ENCODE measurements around the gene FAM221A. TPM values are rescaled to one million over a fixed set of nuclear protein-coding genes. Genes with fewer than 3 reads are reported as not detected.
A peak's percentile ranks its signal among the peaks of the same experiment; 100 is the strongest.

The FAM221A gene
- total RNA-seq, 1 donor from 2014 or later, result 2.2 TPM

DNA sequence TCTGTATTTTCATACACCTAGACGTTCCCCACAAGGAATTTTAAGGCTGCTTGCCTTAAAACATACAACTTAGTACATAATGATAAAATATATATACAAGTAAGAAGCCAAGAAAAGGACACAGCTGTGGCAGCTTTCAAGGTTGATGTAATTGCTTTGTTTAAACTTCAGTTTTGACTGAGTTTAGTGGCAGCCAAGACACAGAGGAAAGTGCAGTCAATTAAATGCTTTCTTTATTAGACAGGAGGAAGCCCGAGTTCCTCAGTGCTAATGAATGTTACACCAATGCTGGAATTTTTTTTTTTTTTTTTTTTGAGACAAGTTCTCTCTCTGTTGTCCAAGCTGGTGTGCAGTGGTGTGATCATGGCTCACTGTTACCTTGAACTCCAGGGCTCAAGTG, 18.8 kb downstream of the FAM221A start:
- DNase-seq (ENCODE audit: low spot score), result no peak
- TF ChIP-seq, protein P1, sequence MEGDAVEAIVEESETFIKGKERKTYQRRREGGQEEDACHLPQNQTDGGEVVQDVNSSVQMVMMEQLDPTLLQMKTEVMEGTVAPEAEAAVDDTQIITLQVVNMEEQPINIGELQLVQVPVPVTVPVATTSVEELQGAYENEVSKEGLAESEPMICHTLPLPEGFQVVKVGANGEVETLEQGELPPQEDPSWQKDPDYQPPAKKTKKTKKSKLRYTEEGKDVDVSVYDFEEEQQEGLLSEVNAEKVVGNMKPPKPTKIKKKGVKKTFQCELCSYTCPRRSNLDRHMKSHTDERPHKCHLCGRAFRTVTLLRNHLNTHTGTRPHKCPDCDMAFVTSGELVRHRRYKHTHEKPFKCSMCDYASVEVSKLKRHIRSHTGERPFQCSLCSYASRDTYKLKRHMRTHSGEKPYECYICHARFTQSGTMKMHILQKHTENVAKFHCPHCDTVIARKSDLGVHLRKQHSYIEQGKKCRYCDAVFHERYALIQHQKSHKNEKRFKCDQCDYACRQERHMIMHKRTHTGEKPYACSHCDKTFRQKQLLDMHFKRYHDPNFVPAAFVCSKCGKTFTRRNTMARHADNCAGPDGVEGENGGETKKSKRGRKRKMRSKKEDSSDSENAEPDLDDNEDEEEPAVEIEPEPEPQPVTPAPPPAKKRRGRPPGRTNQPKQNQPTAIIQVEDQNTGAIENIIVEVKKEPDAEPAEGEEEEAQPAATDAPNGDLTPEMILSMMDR (IDR thresholded peaks at IDR 0.05), result no peak
- peaks cover 12% of the 10 kb centered on the region for H3K36me3 Mint-ChIP-seq (ENCODE audit: low read depth)
- H3K27ac Mint-ChIP-seq (ENCODE audit: unreplicated experiment), result no peak overlapping the region
- no peaks in the 10 kb centered on the region for H3K9me3 Mint-ChIP-seq (ENCODE audit: low read depth)
- H3K27me3 Mint-ChIP-seq (ENCODE audit: low read depth), result no peaks in the 10 kb centered on the region
- no peaks in the 10 kb centered on the region for H3K4me1 Mint-ChIP-seq (ENCODE audit: low read depth)
- H3K4me3 Mint-ChIP-seq (ENCODE audit: unreplicated experiment), result no peak overlapping the region

DNA sequence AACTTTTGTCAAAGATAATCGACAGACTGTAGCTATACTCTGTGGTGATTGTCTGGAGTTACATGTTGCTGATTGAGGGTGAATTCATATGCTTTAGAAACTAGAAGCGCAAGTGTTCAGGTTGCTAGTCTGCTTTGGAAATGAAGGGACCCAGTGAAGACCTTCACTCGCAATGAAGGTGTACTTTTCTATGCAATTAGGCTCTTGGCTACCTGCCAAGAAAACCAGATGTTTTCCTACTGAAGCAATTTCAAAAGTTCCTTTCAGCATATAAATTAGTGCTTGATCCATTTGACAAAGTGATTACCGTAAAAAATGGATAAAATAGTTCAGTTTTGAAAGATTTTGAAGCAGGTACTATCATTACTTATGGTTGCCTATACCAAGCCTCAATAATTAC, 20.0 kb downstream of the FAM221A start:
- peaks cover 19% of the 10 kb centered on the region for H3K36me3 Mint-ChIP-seq (ENCODE audit: low read depth)
- TF ChIP-seq, protein P1 (IDR thresholded peaks at IDR 0.05), result no peak
- no peak overlapping the region for H3K4me3 Mint-ChIP-seq (ENCODE audit: unreplicated experiment)
- H3K27ac Mint-ChIP-seq (ENCODE audit: unreplicated experiment), result no peak overlapping the region
- H3K4me1 Mint-ChIP-seq (ENCODE audit: low read depth), result no peaks in the 10 kb centered on the region
- H3K27me3 Mint-ChIP-seq (ENCODE audit: low read depth), result no peaks in the 10 kb centered on the region
- peaks cover 7% of the 10 kb centered on the region for H3K9me3 Mint-ChIP-seq (ENCODE audit: low read depth)
- DNase-seq (ENCODE audit: low spot score), result no peak

DNA sequence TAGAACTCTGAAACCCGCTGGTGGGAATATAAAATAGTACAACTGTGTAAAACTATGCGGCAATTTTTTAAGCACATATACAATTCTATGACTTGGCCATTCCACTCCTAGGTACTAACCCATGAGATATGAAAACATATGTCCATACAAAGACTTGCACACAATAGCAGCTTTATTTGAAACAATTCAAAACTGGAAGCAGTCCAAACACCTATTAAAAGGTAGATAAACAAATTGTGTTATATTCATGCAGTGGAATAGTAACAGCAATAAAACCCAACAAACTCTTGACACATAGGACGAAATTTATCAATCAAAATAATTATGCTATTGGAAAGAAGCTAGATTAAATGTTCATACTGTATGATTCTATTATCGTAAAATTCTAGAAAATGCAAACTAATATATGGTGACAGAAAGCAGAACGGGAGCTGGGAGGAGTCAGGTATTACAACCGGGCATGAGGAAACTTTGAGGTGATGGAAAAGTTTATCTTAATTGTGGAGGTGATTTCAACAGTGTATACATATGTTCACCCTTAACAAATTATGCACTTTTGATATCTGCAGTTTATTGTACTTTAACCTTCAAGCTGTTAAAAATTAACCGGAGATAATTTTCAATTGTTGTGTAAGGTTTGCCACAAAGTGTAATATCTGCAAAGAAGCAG, 29.2 kb downstream of the FAM221A start:
- DNase-seq (ENCODE audit: low spot score), result no peak
- no peak overlapping the region for H3K4me3 Mint-ChIP-seq (ENCODE audit: unreplicated experiment)
- no peak overlapping the region for H3K27ac Mint-ChIP-seq (ENCODE audit: unreplicated experiment)
- H3K4me1 Mint-ChIP-seq (ENCODE audit: low read depth), result peaks cover 12% of the 10 kb centered on the region
- H3K36me3 Mint-ChIP-seq (ENCODE audit: low read depth), result peaks cover 19% of the 10 kb centered on the region
- H3K9me3 Mint-ChIP-seq (ENCODE audit: low read depth), result peaks cover 25% of the 10 kb centered on the region
- TF ChIP-seq, protein P1 (IDR thresholded peaks at IDR 0.05), result no peak
- H3K27me3 Mint-ChIP-seq (ENCODE audit: low read depth), result no peaks in the 10 kb centered on the region

DNA sequence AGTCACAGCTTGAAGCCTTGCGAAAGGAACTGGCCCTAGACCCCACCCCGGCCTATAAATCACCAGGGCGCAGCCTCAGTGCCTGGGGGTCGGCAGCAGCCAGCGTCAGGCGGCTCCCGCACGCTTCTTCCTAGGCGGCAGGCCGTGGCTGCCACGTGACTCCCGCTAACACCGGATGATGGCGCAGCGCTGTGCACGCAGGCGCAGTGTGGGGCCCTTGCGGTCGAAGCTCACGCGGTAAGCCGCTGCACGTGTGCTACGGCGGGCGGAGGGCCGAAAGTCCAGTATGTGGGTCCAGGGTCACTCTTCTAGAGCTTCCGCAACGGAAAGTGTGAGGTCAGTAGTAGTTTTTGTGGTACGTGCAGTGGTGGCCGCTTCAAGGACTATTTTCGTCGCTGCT, 30.0 kb downstream of the FAM221A start, which contains the start of gene STK31:
TSS of gene STK31 (plus strand) at position 220 of the 400 bp plus-strand sequence. CDS start at position 287, 67 bp downstream.
- TF ChIP-seq, protein P1 (IDR thresholded peaks at IDR 0.05), result no peak
- Mint-ChIP-seq H3K27me3 (ENCODE audit: low read depth) (no peaks in the 10 kb centered on the region), H3K27ac (ENCODE audit: unreplicated experiment) (no peak within 1 kb of the TSS), H3K9me3 (ENCODE audit: low read depth) (peaks cover 19% of the 10 kb centered on the region), H3K36me3 (ENCODE audit: low read depth) (peaks cover 11% of the 10 kb centered on the region), H3K4me3 (ENCODE audit: unreplicated experiment) (no peak within 1 kb of the TSS), H3K4me1 (ENCODE audit: low read depth) (peaks cover 12% of the 10 kb centered on the region)
- DNase-seq (ENCODE audit: low spot score), result no peak

DNA sequence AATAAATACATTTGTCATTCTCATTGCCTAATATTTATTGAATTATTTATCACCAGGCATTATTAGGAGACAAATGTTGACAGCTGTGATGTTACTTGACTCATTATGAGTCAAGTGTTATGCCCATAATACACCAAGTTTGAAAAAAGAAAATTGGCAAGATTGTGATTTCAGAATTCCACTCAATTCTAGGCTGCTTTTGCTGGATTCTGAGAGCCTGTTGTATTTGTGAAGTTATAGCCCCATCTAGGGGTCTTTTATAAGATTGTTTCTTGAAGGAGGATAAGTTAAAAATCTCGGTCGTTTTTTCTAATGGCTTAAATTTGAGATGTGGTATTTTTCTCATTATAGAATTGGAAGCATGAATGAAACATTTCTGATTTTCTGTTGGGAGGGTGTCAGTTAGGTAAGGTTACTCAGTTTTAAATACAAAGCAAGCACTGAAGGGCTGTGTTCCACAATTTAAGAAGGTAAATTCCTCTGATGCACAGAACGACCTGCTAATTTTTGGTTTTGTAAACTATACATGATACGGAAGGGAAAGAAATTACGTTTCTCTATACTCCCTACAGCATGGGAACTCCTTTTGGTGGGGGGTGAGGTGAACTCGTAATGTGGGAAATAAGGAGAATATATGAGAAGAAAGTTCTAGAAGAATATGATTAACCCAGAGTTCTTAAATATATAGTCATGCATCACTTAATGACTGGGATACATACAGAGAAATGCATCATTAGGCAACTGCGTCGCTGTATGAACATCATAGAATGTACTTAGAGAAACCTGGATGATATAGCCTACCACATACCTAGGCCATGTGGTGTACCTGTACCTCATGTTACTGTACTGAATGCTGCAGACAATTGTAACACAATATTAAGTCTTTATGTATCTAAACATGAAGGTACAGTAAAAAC, 32.6 kb downstream of the FAM221A start:
- Mint-ChIP-seq H3K36me3 (ENCODE audit: low read depth) (no peaks in the 10 kb centered on the region), H3K27ac (ENCODE audit: unreplicated experiment) (no peak overlapping the region), H3K9me3 (ENCODE audit: low read depth) (peaks cover 3% of the 10 kb centered on the region), H3K4me3 (ENCODE audit: unreplicated experiment) (no peak overlapping the region), H3K27me3 (ENCODE audit: low read depth) (no peaks in the 10 kb centered on the region), H3K4me1 (ENCODE audit: low read depth) (peaks cover 12% of the 10 kb centered on the region)
- DNase-seq (ENCODE audit: low spot score), result no peak
- TF ChIP-seq, protein P1 (IDR thresholded peaks at IDR 0.05), result peak; percentile 91
